Gastrocnemius medialis (tissue), 4 donors: ENCODE measurements around the gene CACNA1S.

ENCODE experiments used
- POLR2A ChIP-seq, 2 donors: fragments of 450-650 bp; IDR thresholded peaks; one replicate each; pipeline ENCODE4 v1.6.1; 2017; ENCODE audit warnings: antibody characterized with exemption in 2 of 2, mild to moderate bottlenecking in 2 of 2, moderate library complexity in 2 of 2
- TF ChIP-seq, protein P1 (sequence below), 5 experiments: fragments of 450-650 bp in 3 of 5; fragments of 200-600 bp in 2 of 5; sonication (generic) in 2 of 5; IDR thresholded peaks in 4 of 5; conservative IDR thresholded peaks in 1 of 5; 1 replicate in 4 of 5; 2 replicates in 1 of 5; pipeline ENCODE4 v1.5.1; 2016 to 2019; ENCODE audit warnings: antibody characterized with exemption in 5 of 5, mild to moderate bottlenecking in 3 of 5, moderate library complexity in 3 of 5

DNA sequence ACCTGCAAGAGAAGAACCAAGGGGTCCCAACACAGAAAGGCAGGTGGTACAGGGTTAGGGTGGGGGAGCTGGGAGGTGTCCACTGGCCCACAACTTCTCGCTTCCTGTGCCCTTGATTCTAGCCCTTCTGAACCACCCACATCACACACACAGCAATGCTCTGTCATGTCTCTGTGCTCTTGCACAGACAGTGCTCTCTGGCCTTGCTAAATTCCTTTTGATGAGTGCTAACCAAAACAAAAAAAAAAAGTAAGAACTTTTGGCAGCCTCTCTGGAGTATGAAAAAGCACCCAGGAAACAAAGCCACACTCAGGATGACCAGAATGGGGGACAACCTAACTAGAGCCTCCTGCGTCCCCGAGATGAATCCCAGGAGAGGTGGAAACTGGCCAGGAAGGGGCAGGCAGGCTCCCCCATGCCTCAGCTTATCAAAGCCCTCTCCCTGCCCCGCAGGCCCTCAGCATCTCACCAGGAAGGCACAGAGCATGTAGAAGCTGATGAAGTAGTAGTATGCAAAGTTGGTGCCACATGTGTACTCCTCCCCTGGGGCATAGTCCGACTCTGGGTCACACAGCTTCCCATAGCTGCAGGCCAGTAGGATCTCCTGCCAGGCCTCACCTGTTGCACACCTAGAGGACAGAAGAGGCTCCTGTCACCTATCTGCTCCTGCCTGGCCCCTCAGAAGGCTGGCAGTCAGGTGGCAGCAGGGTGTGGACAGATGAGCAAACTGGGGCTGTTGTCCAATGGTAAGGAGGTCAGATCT is 61.5 kb downstream of the CACNA1S start:
- TF ChIP-seq, protein P1, sequence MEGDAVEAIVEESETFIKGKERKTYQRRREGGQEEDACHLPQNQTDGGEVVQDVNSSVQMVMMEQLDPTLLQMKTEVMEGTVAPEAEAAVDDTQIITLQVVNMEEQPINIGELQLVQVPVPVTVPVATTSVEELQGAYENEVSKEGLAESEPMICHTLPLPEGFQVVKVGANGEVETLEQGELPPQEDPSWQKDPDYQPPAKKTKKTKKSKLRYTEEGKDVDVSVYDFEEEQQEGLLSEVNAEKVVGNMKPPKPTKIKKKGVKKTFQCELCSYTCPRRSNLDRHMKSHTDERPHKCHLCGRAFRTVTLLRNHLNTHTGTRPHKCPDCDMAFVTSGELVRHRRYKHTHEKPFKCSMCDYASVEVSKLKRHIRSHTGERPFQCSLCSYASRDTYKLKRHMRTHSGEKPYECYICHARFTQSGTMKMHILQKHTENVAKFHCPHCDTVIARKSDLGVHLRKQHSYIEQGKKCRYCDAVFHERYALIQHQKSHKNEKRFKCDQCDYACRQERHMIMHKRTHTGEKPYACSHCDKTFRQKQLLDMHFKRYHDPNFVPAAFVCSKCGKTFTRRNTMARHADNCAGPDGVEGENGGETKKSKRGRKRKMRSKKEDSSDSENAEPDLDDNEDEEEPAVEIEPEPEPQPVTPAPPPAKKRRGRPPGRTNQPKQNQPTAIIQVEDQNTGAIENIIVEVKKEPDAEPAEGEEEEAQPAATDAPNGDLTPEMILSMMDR (IDR thresholded peaks at IDR 0.05 in 4 of 5, conservative IDR thresholded peaks at IDR 0.05 in 1 of 5): no peak
- TF ChIP-seq POLR2A (IDR thresholded peaks at IDR 0.05): no peak
